Cerebellar nuclear complex (tissue), 1 donor: ENCODE measurements around the gene FAM53A.

Source experiments
- DNase-seq, 2 experiments: peaks; one replicate each; lab custom pipeline; 2025; lab: John Stamatoyannopoulos, UW

Gene FAM53A

DNA sequence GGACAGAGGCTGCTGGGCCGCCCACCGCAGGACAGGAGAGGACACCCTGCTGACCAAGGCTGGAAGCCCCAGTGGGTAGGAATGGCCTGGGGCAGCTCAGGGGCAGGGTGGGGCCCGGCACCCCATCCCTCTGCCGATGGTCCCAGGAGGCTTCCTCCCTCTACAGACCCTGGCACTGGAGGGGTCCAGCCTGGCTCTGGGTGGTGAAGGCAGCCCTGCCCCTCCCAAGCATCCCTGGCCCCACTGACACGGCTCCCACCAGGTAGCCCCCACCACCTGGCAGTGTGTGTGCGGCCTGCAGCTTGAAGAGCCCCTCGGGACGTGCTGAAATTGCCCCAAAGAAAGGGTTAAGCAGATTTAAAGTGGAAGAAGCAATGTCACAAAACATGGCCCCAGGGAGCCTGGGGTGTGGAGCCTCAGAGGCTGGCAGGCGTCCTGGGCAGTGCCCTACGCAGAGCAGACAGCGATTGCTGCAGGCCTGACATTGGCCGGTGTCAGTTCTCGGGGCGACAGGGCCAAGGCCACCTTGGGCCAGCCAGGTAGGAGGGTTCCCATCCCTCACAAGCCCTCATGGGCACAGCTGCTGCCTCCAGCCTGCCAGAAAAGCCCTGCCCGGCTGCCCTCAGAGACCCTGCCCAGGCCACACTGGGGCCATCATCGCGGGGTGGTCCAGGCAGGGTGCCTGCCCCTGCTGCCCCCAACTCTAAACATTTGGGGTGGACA, 80.5 kb downstream of the FAM53A start:
- DNase-seq, result no peak

DNA sequence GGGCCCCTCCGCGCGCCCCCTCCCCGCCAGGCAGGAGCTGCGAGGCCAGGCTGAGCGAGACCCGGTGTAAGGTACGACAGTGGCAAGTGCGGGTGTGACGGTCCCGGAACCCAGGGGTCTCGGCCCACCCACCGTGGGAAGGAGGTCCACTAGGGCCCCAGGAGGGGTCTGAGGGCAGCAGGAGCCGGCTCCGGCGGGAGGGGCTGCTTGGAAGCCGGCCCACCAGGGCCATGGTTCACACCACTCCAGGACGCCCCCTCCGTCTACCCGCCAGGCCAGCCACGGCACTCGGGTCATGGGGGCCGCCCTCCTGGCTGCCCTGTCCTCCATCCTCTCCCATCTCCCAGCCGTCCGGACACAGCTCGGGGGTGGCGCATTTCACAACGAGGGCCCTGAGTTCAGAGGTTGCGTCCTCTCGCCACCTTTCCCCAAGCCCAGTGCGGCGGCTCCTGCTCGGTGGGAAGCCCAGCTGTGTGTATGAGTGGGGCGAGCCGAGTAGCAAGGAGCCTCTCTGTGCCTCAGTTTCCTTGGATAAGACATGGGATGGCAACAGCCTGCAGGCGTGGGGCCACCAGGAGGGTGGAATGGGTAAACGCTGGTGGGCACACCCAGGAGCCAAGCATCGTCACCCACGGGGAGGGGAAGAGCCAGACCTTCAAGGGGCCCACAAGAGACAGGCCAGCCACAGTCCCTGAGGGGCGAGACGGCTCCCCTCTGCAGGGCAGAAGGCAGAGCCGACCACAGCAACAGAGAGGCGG, 81.3 kb downstream of the FAM53A start:
- DNase-seq, result no peak

DNA sequence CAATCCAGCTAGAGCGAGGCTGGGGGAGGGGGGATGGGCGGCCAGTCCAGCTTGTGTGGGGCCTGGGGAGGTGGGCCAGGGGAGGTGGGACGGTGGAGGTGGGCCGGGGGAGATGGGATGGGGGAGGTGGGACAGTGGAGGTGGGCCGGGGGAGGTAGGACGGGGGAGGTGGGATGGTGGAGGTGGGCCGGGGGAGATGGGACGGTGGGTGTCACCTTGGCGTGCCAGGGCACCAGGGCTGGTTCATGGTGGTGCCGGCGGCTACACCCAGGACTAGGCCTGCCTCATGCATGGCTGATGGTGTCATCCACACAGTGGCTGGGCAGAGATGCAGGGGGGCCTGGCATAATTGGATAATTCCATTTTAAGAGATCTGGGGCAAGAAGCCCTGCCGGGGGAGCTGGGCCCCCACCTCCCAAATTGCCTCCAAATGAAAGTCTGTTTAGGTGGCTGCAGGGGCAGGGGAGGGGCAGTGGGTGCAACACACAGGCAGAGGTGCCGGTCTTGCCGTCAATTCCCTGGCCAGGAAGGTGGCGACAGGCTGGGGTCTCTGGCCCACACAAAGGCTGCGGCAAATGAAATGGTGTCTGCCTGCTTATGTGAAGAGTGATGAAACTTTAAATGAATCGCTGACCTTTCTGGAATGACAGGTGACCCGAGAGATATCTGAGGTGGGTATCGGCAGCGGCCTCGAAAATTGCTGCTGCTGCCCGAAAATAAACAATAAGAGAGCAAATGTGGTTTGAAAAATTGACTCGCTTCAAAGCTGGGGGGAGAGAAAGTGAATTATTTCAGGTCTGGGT, 82.1 kb downstream of the FAM53A start:
- no peak for DNase-seq

DNA sequence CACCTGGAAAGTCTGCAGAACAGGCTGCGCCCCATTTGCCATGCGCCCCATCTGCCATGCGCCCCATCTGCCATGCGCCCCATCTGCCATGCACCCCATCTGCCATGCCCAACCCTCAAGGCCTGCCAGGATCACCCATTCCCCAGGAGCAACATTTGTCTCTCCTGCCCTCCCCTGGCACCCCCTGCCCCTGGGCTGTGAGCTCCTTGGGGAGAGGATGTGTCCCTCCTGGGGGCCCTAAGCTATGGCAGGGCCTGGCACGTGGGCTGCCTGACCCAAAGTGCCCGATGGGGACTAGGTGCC, 82.6 kb downstream of the FAM53A start:
- DNase-seq, result no peak

DNA sequence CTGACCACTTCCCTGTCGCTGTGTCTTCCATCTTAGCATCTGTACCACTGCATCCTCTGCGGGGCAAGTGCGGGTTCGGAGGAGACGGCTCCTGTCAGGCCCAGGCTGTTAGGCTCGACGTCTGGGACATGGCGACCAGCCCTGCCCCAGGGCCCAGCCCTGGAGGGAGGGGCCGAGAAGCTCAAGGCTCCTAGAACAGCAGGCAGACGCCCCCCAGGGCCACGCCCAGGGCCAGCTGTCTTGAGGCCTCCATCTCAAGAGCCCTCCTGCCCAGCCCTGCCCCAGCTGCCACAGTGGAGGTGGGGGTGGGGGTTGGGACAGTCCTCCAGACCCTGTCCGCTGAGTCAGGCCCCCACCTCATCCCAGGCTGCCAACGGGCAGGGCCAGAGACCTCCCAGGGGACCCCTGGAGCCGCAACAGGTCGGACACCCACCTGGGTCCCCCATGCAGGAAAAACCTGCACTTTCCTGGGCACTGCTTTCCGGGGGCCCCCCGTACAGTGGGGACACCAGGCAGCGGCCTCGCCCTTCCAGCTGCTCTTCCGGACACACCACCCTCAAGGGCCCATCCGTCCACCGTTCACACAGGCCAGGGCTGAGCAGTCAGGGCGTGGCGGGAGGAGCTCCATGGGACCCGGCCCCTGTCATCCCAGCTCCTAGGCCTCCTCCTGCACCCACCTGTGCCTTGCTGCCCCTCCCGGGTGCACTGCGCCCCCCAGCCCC, 83.1 kb downstream of the FAM53A start:
- no peak for DNase-seq

GRCh38 chr4:1600211-1600780, 83.8 kb downstream of the FAM53A start:
- no peak for DNase-seq

DNA sequence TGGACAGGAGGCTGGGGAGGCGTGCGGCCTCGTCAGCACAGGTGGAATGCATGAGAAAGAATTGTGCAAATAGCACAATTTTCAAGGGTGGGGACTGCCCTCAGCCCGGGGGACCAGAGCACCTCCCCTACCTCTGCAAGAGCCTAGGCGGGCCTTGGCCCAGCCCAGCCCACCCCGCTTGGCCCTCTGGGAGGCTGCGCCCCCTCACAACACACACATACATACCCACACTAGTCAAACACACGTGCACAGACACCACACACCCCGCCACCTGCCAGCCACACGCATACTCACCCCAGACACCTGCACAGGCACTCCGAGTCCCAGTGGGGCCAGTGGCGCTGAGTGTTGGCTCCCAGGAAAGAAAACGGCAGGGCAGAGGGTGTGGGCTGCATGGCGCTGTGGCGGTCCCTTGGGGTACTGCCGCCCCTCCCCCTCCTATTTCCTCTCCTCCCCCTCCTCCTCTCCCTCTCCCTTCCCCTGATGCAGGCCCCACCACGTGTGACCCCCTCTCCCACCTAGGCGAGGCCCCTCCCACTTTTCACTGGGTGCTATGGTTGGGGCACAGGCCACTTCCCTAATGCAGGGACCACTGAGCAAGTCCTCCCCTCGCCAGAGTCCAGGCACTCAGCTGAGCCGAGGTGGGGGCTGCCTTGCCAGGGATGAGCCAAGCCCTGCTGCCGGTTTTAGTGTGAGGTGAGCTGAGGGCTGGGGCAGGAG, 84.5 kb downstream of the FAM53A start:
- DNase-seq, result no peak

- DNase-seq, result no peak
Observed at GRCh38 chr4:1599026-1599481, 85.1 kb downstream of the FAM53A start.

- no peak for DNase-seq
Observed at GRCh38 chr4:1598206-1599025, 85.7 kb downstream of the FAM53A start.

- no peak for DNase-seq
Observed at GRCh38 chr4:1597021-1597931, 86.8 kb downstream of the FAM53A start.

DNA sequence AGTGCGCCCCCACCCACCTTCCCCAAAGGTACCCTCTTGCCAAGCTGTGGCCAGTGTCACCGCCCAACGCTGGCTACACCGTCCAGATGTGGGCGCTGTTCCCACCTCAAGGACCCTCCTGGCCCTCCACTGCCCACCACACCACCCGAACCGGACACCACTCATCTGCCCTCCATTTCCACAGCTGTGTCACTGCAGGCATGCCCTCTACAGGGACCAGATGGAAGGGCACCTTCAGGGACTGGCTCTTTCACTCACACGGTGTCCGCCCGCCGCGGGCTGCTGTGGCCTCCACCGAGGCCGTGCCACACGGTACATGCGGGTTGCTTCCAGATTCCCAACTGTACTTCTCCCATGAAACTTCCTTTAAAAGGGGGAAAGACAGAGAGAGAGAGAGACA, 87.7 kb downstream of the FAM53A start:
- DNase-seq, result no peak

DNA sequence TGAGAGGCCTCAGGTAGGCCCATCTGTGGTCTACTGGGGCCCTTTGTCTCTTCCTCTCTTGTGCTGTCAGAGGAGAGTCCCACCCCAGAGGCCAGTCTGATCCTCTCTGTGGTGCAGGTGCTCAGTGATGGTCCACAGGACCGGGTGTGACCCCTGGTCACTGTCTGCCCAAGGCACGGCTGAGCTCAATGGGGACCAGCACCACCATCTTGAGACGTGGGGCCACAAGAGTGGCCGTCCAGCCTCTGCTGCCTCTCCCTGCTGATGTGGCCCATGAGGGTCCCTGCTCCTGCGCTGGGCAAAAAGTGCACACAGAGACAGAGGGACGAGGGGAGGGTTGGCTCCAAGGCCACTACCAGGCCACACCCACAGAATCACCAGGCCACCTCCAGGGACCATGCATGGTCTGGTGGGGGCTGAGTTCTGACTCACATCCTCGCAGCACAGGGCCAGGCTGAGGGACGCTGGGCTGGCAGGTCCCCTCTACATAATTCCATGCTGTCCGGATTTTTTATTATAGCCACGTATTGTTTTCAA, 88.3 kb downstream of the FAM53A start:
- no peak for DNase-seq

DNA sequence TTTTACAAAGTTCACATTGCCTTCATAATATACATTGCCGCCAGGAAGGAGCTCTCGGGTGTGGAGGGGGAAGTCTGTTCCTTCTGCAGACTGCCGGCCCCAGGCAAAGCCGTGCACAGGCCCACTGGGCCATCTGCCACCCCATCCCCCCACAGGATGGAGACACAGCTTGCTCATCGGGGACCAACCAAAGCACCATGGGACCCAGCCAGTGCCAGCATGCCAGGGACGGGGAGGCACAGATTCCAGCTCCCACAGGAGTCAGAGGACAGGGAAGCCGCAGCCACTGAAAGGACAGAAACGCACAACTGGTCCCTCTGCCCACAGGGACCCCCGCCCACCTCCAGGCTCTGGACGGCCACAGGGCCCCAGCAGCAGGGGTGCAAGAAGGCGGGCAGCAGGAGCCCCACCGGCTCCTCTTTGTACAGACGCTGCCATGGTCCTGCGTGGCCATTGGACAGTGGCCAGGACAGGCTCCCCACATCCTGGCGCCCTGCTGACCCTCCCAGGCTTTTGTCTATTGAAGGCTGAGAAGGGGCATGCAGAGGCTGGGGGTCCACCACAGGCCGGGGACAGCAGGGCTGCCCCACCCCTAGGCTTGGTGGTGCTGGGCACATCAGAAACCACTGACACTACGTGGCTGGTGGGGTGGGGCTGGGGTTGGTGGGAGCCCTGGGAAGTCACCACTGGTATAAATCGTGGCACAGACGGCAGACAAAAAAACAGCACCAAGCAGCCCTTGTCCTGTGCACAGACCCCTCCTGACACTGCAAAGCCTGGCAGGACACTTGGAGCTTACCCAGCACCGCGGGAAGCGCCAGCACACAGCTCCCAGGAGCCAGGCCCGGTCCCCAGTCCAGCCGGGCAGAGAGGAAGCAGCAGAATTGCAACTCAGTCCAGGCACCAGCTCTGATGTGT, 89.0 kb downstream of the FAM53A start:
- DNase-seq, result no peak

- DNase-seq, result no peak
Observed at GRCh38 chr4:1593881-1594345, 90.2 kb downstream of the FAM53A start.

DNA sequence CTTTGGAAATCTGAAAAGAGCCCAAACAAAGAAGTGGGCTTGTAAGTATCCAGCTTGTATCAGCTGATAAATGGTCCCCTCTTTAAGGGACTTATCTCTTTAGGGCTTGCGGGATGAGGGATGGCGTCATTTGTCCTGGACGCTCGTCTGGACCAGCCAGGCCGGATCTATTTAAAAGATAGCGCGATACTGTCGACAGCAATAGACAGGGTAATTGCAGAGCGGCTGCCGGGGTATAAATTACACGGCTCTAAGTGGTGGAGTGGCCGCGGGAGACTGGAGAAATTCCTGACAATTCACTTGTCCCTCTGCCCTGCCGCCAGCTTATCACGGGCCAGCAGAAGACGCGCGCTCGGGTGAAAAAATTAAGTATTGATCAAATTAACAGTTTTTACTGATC, 90.7 kb downstream of the FAM53A start:
- no peak for DNase-seq

GRCh38 chr4:1592709-1593417, 91.2 kb downstream of the FAM53A start:
- no peak for DNase-seq

DNA sequence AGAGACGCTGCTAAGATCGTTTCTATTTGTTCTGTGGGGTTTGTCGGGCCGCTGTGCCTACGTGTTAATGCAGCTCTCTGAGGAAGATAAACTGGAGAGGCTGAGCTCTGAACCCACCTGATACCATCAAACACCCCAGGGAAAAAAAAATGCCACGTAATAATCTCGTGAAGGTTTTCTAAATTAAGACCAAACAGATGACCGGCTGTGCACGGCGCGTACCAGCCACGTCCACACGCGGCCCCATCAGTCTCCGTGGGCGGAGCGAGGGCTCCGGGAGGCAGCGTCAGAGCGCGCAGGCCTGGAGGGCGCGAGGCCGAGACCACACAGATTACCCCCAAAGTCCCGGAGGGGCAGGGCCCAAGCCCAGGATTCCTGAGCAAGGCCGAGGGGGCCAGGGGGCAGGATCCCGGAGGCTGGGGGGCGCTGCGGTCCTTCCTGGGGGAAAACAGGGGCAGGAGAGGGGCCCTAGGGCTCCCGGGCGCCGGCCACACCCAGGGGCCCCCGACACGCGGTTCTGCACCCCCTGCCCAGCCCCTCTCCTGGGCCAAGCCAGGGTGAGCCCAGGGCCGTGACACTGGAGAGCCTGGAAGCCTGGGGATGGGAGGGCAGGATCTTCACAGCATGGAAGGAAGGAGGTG, 91.9 kb downstream of the FAM53A start:
- no peak for DNase-seq
